IMR-90 (cell line): ENCODE data around the gene PDCD1. TPM values are rescaled to one million over a fixed set of nuclear protein-coding genes. Genes with fewer than 3 reads are reported as not detected.

Source experiments
- ATAC-seq: fragments of 200-7000 bp; cut with Tn5 transposase; 2 replicates; pipeline ENCODE4 v1.9.1; 2020; ENCODE audit warnings: low read depth, mild to moderate bottlenecking, moderate library complexity
- BruUV-seq: library from RNA; stranded (reverse); fragments of 400-500 nt; replicated peaks from 2 replicates; lab custom pipeline; 2021; lab: Mats Ljungman, UMichigan
- CTCF ChIA-PET: fragments of 300-600 bp; formaldehyde crosslinking; extraction: SDS; loops from one replicate; lab custom pipeline; 2021; ENCODE audit warnings: antibody characterized with exemption; lab: Yijun Ruan, JAX
- POLR2A ChIA-PET: fragments of 300-600 bp; sonication (Branson Sonifier 250); formaldehyde crosslinking; loops from one replicate; lab custom pipeline; 2022; ENCODE audit warnings: antibody characterized with exemption; ENCODE audit not compliant: unreplicated experiment; lab: Charles Lee
- DNase-seq: peaks from one replicate; pipeline ENCODE4 v3.0.0; 2013
- H2AFZ ChIP-seq: replicated peaks from 2 replicates; pipeline ENCODE3; 2013; ENCODE audit warnings: low read length, mild to moderate bottlenecking; ENCODE audit not compliant: poor library complexity
- H2AK5ac ChIP-seq: 2 replicates; pipeline ENCODE4 v1.6.1; 2013; ENCODE audit warnings: low read depth, low read length, inconsistent platforms
- H2AK9ac ChIP-seq: replicated peaks from 2 replicates; pipeline ENCODE3; 2013; ENCODE audit warnings: mild to moderate bottlenecking, low read depth, low read length, moderate library complexity; ENCODE audit not compliant: poor library complexity
- H2BK120ac ChIP-seq: 2 replicates; pipeline ENCODE4 v1.6.1; 2013; ENCODE audit warnings: low read depth, low read length, inconsistent platforms
- H2BK15ac ChIP-seq: 3 replicates; pipeline ENCODE4 v1.6.1; 2013; ENCODE audit warnings: low read depth, low read length, inconsistent platforms
- H2BK20ac ChIP-seq: 2 replicates; pipeline ENCODE4 v1.6.1; 2013; ENCODE audit warnings: low read depth, mild to moderate bottlenecking, inconsistent platforms, low read length, moderate library complexity
- H2BK5ac ChIP-seq: 2 replicates; pipeline ENCODE4 v1.6.1; 2013; ENCODE audit warnings: mild to moderate bottlenecking, low read depth, low read length, inconsistent platforms; ENCODE audit not compliant: poor library complexity, severe bottlenecking
- H3K14ac ChIP-seq: replicated peaks from 2 replicates; pipeline ENCODE4 v1.6.1; 2013; ENCODE audit warnings: low read depth, low read length, inconsistent platforms
- H3K18ac ChIP-seq: 2 replicates; pipeline ENCODE4 v1.6.1; 2013; ENCODE audit warnings: low read depth, low read length, control low read depth
- H3K23ac ChIP-seq: 2 replicates; pipeline ENCODE4 v1.6.1; 2013; ENCODE audit warnings: low read depth, low read length, inconsistent platforms
- H3K27ac ChIP-seq: 2 replicates; pipeline ENCODE4 v1.5.1; 2013; ENCODE audit warnings: mild to moderate bottlenecking, control low read depth, low read length; ENCODE audit not compliant: insufficient read depth
- H3K27me3 ChIP-seq: 2 replicates; pipeline ENCODE4 v1.6.1; 2013; ENCODE audit warnings: low read length; ENCODE audit not compliant: control insufficient read depth, insufficient read depth
- H3K36me3 ChIP-seq: 2 replicates; pipeline ENCODE4 v1.6.1; 2013; ENCODE audit warnings: low read length, mixed read lengths; ENCODE audit not compliant: control insufficient read depth, insufficient read depth
- H3K4ac ChIP-seq: 2 replicates; pipeline ENCODE4 v1.6.1; 2013; ENCODE audit warnings: low read depth, low read length, inconsistent platforms
- H3K4me1 ChIP-seq: 2 replicates; pipeline ENCODE4 v1.6.1; 2013; ENCODE audit warnings: low read length, mixed read lengths; ENCODE audit not compliant: control insufficient read depth, insufficient read depth
- H3K4me2 ChIP-seq: 2 replicates; pipeline ENCODE4 v1.6.1; 2013; ENCODE audit warnings: low read depth, mild to moderate bottlenecking, control low read depth, low read length, moderate library complexity
- H3K4me3 ChIP-seq: 2 replicates; pipeline ENCODE4 v1.5.1; 2013; ENCODE audit warnings: low read depth, mild to moderate bottlenecking, control low read depth, low read length, moderate library complexity; ENCODE audit not compliant: insufficient read depth
- H3K56ac ChIP-seq: 2 replicates; pipeline ENCODE4 v1.6.1; 2013; ENCODE audit warnings: low read length, inconsistent platforms; ENCODE audit not compliant: insufficient read depth; ENCODE audit errors: extremely low read depth
- H3K79me1 ChIP-seq, 2 experiments: 2 replicates each; pipeline ENCODE4 v1.6.1; 2013; ENCODE audit warnings: low read length in 2 of 2, inconsistent platforms in 1 of 2, low read depth in 1 of 2
- H3K9ac ChIP-seq: 2 replicates; pipeline ENCODE4 v1.6.1; 2013; ENCODE audit warnings: low read depth, low read length, control low read depth
- H3K9me1 ChIP-seq: 2 replicates; pipeline ENCODE4 v1.6.1; 2013; ENCODE audit warnings: low read length, inconsistent platforms; ENCODE audit not compliant: insufficient read depth
- H3K9me3 ChIP-seq: 2 replicates; pipeline ENCODE4 v1.6.1; 2013; ENCODE audit warnings: low read length; ENCODE audit not compliant: control insufficient read depth, insufficient read depth
- H4K20me1 ChIP-seq: 2 replicates; pipeline ENCODE4 v1.6.1; 2013; ENCODE audit warnings: low read length, inconsistent platforms; ENCODE audit not compliant: insufficient read depth
- H4K5ac ChIP-seq: 2 replicates; pipeline ENCODE4 v1.6.1; 2013; ENCODE audit warnings: mild to moderate bottlenecking, low read depth, low read length, control low read depth
- H4K8ac ChIP-seq, 2 experiments: 2 replicates each; pipeline ENCODE4 v1.6.1; 2013; ENCODE audit warnings: low read depth in 2 of 2, low read length in 2 of 2, control low read depth in 1 of 2, inconsistent platforms in 1 of 2
- H4K91ac ChIP-seq: 2 replicates; pipeline ENCODE4 v1.6.1; 2013; ENCODE audit warnings: low read depth, low read length, inconsistent platforms; ENCODE audit not compliant: insufficient read depth
- CHD1 ChIP-seq: IDR thresholded peaks from 2 replicates; pipeline ENCODE4 v1.6.1; 2012; ENCODE audit warnings: low read depth, low read length, improper control_type of control experiment
- ELK1 ChIP-seq: fragments of 150-350 bp; IDR thresholded peaks from 2 replicates; pipeline ENCODE4 v1.6.1; 2016; ENCODE audit warnings: low read depth, mild to moderate bottlenecking, low read length, moderate library complexity, borderline replicate concordance
- FOS ChIP-seq: fragments of 150-350 bp; IDR thresholded peaks from 2 replicates; pipeline ENCODE4 v1.6.1; 2016; ENCODE audit warnings: low read depth, low read length
- MAZ ChIP-seq: IDR thresholded peaks from 2 replicates; pipeline ENCODE4 v1.6.1; 2012; ENCODE audit warnings: low read depth, mild to moderate bottlenecking, low read length, improper control_type of control experiment, moderate library complexity, borderline replicate concordance
- MXI1 ChIP-seq: IDR thresholded peaks from 2 replicates; pipeline ENCODE4 v1.6.1; 2012; ENCODE audit warnings: low read depth, mild to moderate bottlenecking, low read length, moderate library complexity, borderline replicate concordance
- NFE2L2 ChIP-seq: fragments of 150-350 bp; IDR thresholded peaks from 2 replicates; pipeline ENCODE4 v1.6.1; 2016; ENCODE audit warnings: low read depth, mild to moderate bottlenecking, low read length
- RAD21 ChIP-seq: IDR thresholded peaks from 2 replicates; pipeline ENCODE4 v1.6.1; 2012; ENCODE audit warnings: low read length, improper control_type of control experiment
- SMC3 ChIP-seq: fragments of 150-350 bp; IDR thresholded peaks from 2 replicates; pipeline ENCODE4 v1.6.1; 2016; ENCODE audit warnings: low read depth, mild to moderate bottlenecking, antibody characterized with exemption, low read length, moderate library complexity
- WGBS, 2 experiments: methylation state at CpG; one replicate each; pipeline versions ENCODE4 v1.1.5 to v1.1.7; 2013; ENCODE audit warnings: missing lambda C conversion rate in 2 of 2; ENCODE audit not compliant: insufficient read length in 1 of 2; ENCODE audit errors: extremely low coverage in 2 of 2; 5-methylcytosine and 5-hydroxymethylcytosine counted together
- dilution Hi-C: fragments of 300-500 bp; cut with HindIII; formaldehyde crosslinking; loops from one replicate; pipeline ENCODE4 v1.14.3; 2018; ENCODE audit warnings: low sequenced_read_pairs; ENCODE audit not compliant: unreplicated experiment
- in situ Hi-C: fragments of 300-500 bp; cut with MboI; formaldehyde crosslinking; loops from 3 replicates; pipeline ENCODE4 v1.14.3; 2019; ENCODE audit warnings: low sequenced_read_pairs, inconsistent platforms, mixed read lengths
- intact Hi-C: fragments of 100-400 bp; cut with micrococcal nuclease; formaldehyde crosslinking; loops from 2 replicates; pipeline ENCODE4 v1.10.0; 2022
- polyA plus RNA-seq, 3 experiments: library from polyadenylated mRNA; depleted of rRNA; stranded (reverse); fragments of >200 nt; gene quantifications; 2 replicates each; pipeline ENCODE4 v1.2.3, GENCODE V29; 2012; ENCODE audit warnings: low replicate concordance in 1 of 3
- total RNA-seq: library from RNA; depleted of rRNA; stranded (reverse); fragments of >200 nt; gene quantifications from 2 replicates; pipeline ENCODE4 v1.2.3, GENCODE V29; 2012
- TF ChIP-seq, protein P1 (sequence below): fragments of 150-350 bp; IDR thresholded peaks from 2 replicates; pipeline ENCODE4 v1.6.1; 2017; ENCODE audit warnings: mild to moderate bottlenecking, antibody characterized with exemption, low read length, low read depth

The PDCD1 gene
- total and polyA plus RNA-seq, 2 of the 4 experiments (the other 2 are of a cell fraction), result not detected

DNA sequence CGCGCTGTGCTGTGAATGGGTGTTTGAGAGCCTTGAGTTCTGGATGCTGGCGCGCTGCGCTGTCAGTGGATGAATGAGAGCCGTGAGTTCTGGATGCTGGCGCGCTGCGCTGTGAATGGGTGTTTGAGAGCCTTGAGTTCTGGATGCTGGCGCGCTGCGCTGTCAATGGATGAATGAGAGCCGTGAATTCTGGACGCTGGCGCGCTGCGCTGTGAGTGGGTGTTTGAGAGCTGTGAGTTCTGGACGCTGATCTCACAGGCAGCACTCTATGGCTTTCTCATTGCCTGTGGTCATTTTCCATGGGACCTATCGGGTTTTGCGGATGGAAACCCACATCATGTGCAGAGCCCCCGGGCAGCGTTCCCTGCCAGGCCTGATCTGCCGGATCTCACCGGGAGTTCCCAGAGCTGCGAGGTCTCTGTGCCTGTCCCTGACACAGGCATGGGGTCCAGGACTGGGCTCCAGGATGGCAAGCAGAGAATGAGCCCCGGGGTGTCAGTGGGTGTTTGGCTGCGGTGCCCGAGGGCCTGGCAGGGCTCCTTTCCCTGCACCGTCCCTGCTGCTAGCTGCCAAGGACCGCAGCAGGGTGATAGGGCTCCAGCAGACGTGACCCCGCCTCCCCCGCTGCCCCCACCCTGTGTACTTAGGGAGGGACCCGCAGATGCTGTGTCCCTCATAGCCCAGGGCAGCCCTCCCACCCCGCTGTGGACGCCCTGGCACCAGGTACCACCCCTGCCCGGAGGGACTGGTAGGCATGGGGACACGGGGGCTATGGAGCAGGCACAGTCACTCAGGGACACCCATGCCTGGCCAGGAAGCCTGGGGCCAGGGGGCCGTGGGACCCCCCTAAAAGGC lies 9.7 kb downstream of the PDCD1 start:
- no peak overlapping the region for H3K9ac ChIP-seq
- no peak for DNase-seq
- H3K27me3 ChIP-seq, result peaks cover 11% of the 10 kb centered on the region
- H2BK5ac ChIP-seq, result no peak overlapping the region
- no peak overlapping the region for H3K23ac ChIP-seq
- whole genome bisulfite sequencing, 2 experiments, result 70% methylated on average over 12 of the region's 39 CpGs; no CpG with 5 or more reads in 1 of the 2 experiments
- H3K4me1 ChIP-seq, result peaks cover 3% of the 10 kb centered on the region
- H3K4ac ChIP-seq, result no peak overlapping the region
- H3K56ac ChIP-seq, result no peak overlapping the region
- ChIA-PET CTCF (no interaction called here), POLR2A (no interaction called here)
- in situ Hi-C loops, result no loop called here
- H3K9me3 ChIP-seq, result no peaks in the 10 kb centered on the region
- no peak overlapping the region for H3K27ac ChIP-seq
- H3K9me1 ChIP-seq, result no peaks in the 10 kb centered on the region
- no peak overlapping the region for H2AK9ac ChIP-seq
- intact Hi-C loops, result no loop called here
- H3K36me3 ChIP-seq, result no peaks in the 10 kb centered on the region
- no peak overlapping the region for H3K4me3 ChIP-seq
- H3K4me2 ChIP-seq, result no peak overlapping the region
- no peak overlapping the region for H2BK15ac ChIP-seq
- H4K20me1 ChIP-seq, result no peaks in the 10 kb centered on the region
- no peak for ATAC-seq
- H2AK5ac ChIP-seq, result no peak overlapping the region
- H4K5ac ChIP-seq, result no peak overlapping the region
- no TSS peak for BruUV-seq
- H3K14ac ChIP-seq, result no peak overlapping the region
- TF ChIP-seq ELK1 (no peak), NFE2L2 (no peak), FOS (no peak), MAZ (no peak), SMC3 (no peak), CHD1 (no peak), MXI1 (no peak), RAD21 (no peak)
- TF ChIP-seq, protein P1, sequence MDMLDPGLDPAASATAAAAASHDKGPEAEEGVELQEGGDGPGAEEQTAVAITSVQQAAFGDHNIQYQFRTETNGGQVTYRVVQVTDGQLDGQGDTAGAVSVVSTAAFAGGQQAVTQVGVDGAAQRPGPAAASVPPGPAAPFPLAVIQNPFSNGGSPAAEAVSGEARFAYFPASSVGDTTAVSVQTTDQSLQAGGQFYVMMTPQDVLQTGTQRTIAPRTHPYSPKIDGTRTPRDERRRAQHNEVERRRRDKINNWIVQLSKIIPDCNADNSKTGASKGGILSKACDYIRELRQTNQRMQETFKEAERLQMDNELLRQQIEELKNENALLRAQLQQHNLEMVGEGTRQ, result no peak
- no peak overlapping the region for H4K8ac ChIP-seq
- H2AFZ ChIP-seq, result no peak overlapping the region
- H3K79me1 ChIP-seq, result no peaks in the 10 kb centered on the region
- H2BK20ac ChIP-seq, result no peak overlapping the region
- no peak overlapping the region for H2BK120ac ChIP-seq
- H4K91ac ChIP-seq, result no peak overlapping the region
- no peak overlapping the region for H3K18ac ChIP-seq
- dilution Hi-C loops, result no loop called here
